ENCODE measurements around the gene PLEKHA8. TPM values are rescaled to one million over a fixed set of nuclear protein-coding genes. Genes with fewer than 3 reads are reported as not detected.
A peak's percentile ranks its signal among the peaks of the same experiment; 100 is the strongest.

Gene PLEKHA8
- total RNA-seq, 1 donor from 2014 or later = 4.3 TPM

DNA sequence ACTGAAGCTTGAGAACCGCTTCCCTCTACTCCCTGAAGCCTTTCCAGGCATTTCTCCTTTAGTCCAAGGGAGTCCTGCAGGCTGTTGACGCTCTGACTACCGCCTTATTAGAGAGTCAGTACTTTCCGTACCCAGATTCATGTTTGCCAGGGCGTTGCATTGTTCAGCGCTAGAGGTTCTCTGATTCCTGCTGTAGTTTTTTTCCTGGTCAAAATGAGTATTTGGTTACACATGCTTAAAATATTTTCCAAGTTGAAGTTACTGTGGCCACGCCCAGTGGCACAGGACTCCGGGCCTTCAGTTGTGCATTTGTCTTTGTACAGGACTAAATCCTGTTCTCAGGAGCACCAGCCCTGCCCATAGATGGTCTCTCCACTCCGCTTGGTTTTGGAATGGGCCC lies 114.5 kb downstream of the PLEKHA8 start:
- DNase-seq (ENCODE audit: low spot score) (no peak), ATAC-seq (no peak)

DNA sequence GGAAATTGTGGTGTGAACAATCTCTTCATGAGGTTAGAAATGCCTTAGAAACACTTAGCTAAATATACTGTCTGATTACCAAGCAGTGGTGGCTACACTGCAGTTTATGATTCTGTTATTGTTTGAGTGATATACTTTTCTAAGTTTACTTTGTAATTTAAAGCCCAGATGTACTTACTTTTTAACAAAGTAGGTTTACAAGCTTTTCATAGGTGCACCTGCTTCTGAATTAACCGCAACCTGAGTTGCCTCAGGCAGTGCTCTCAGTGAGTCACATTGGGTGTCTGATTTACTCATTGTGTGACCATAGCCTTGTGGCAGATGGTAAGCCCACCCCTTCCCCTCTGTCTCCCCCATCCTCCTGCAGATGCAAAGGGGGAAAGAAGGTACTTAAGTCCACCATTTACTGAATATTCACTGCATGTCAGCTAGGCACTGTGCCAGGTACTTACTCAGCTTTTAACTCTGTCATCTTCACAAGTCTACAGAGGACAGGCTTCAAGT lies 115.6 kb downstream of the PLEKHA8 start:
- ATAC-seq (no peak), DNase-seq (ENCODE audit: low spot score) (no peak)

DNA sequence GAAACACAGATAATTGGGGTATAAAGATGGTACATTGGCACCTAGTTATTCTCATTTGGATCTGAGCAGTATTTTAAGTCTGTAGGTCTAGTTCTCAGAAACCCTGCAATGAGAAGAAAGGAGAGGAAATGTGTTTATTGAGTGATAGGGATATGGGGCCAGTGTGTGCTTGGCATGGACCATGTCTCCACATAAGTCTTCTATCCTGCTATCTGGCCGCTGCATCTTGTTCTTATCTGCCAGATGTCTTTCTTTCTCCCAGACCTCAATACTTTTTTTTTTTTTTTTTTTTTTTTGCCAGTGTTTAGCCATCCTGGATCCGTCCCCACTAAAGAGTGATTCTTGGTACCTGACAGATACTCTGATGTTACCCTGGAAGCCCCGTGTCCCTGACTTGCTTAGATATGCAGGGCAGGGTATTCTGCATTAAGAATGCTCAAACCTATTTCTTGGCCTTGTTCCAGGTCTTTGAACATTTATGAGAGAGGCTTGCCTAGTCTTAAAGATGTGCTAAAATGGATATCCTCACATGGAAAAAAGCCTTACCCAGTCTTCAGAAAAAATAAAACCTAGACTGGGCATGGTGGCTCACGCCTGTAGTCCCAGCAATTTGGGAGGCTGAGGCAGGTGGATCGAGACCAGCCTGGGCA lies 116.6 kb downstream of the PLEKHA8 start:
- ATAC-seq (no peak), DNase-seq (ENCODE audit: low spot score) (no peak)

DNA sequence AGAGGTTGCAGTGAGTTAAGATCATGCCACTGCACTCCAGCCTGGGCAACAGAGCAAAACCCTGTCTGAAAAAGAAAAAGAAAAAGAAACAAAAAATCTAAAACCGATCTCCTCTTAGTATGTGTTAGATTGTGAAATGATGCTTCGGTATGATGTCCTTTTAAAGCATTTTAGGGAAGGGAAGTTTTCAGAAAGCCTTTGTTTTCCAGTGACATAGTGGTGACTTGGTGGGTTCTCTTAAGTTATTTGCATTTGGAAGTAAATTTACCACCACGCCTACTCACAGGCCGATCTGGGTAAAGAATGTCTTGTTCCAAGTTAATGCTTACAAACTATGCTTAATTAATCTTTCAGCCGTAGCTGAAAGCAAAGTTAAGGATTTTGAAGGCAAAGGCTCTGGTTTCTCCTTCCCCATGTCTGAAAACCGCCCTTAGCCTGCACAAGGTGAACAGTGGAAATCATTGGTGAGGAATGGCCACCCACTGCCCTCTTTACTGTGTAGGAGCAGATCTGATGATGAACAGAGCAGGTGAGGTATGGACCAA lies 117.3 kb downstream of the PLEKHA8 start:
- no peak for DNase-seq (ENCODE audit: low spot score)
- no peak for ATAC-seq

DNA sequence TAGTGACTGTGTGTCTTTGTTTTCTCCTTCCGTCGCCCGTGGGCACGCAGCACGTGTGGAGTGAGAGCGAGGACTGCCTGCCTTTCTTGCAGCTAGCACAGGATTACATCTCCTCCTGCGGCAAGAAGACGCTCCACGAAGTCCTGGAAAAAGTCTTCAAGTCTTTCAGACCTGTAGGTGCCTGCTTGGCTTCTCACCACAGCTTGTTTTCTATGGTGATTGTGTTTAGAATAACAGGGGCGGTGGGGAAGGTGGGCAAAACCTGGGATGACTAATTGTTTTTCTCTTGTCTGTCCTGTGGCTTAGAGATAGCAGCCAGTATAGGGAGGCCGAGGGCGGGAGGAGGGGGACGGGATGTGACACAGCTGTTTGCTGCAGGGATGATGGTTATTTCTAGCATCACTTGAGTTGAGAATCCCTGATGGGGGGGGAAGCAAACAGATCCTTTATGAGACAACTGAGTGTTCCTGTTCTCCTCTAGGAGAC lies 118.0 kb downstream of the PLEKHA8 start:
- no peak for ATAC-seq
- no peak for DNase-seq (ENCODE audit: low spot score)

DNA sequence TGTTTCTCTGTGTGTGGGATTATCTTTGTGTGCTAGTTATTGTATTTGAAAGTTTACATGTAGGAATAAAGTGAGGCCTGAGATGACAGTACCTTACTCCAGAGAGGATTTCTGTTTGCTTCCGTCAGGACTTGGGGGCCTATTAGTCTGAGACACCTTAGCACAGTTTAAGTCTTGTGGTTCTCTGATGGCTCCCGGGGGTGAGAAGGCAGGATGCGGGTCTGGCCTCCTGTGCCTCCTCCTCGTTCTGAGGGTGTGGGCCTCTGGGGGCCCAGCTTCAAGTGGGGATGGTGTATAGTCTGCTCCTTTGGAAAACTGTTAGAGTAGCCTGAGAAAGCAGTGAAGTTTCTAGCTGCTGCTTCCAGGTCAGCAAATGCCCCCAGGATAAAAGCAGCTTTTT lies 119.0 kb downstream of the PLEKHA8 start:
- ATAC-seq (no peak), DNase-seq (ENCODE audit: low spot score) (no peak)

DNA sequence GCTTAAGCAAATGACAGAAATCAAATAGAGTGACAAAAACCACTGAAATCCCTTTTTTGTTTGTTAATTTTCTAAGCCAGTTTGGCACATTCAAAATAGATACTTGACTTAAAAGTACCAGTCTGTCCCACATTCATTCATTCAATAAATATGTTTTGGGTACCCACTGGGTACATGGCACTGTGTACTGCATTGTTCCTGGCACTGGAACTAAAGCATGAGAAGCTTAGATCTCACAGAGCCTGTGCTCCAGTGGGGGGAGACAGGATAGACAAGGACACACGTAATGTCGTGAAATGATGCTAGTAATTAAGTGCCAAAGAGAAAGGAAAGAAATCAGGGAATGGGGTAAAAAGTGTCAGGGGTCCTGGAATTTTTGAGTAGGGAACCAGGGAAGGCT lies 119.6 kb downstream of the PLEKHA8 start:
- ATAC-seq = no peak
- DNase-seq (ENCODE audit: low spot score) = no peak

DNA sequence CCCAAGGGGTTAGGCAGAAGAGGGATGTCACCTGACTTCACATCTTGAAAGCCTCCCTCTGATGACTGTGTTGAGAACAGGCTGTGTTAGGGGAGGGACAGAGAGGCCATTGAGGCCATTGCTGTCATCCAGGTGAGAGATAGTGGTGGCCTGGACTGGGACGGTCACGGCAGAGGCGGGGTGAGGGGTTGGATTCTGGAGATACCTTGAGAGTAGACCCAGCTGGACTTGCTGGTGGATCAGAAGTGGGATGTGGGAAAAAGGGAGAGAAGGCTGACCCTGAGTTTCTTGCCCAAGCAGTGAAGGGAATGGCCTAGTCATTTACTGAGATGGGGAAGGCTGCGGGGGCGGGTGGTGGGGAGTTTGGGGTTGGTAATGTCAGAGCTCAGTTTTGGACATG lies 120.2 kb downstream of the PLEKHA8 start:
- no peak for ATAC-seq

DNA sequence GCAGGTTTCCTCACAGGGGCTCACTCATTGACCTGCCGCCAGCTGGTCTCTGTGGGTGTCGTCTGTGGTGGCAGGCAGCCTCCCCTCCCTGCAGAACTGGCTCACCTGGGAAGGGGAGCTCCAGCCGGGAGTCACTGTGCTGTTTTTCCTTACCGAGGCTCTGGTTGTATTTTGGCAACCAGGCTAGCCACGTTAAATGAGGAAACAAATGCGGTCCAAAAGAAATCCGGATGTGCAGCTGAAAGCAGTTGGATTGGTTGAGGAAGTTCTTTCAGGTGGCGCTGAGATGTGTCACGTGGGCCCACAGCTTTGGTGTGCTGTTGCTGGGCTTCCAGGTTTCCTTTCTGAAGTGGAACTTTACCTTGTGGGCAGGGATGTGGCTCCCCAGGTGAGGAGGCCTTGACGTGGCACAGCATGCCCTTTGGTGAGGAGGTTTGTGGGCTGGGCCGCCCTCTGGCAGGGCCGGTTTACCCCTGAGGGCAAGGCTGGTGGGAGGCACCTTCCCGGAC lies 120.8 kb downstream of the PLEKHA8 start:
- ATAC-seq (no peak), DNase-seq (ENCODE audit: low spot score) (no peak)

More for the DNA sequence above, 120.2 kb downstream of the PLEKHA8 start:
- DNase-seq (ENCODE audit: low spot score) = no peak

DNA sequence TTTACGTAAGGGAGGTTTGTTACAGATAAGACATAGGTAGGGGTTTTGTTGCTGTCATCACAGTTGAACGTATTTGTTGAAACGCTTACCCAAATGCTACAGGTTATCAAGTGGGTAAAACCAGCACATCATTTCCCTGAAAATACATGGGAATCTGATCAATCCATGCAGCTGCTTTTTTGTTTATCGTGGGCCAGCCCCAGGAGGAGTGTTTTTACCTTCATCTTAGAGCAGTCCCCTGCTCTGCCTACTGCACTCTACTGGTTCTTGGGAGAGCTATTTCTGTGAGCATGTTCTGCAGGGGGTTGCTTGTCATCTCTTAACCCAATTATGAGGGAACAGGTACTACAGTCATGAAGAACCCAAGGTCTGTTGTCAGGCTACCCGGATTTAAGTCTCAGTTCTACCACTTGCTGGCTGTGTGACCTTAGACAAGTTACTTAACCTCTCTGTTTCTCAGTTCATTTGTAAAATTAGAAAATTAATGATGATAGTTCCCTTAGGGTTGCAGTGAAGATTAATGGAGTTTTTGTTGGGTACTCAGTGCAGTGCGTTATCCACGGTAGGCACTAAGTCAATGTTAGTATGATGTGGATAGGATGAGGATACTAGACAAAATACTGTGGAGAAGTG lies 121.5 kb downstream of the PLEKHA8 start:
- no peak for ATAC-seq

DNA sequence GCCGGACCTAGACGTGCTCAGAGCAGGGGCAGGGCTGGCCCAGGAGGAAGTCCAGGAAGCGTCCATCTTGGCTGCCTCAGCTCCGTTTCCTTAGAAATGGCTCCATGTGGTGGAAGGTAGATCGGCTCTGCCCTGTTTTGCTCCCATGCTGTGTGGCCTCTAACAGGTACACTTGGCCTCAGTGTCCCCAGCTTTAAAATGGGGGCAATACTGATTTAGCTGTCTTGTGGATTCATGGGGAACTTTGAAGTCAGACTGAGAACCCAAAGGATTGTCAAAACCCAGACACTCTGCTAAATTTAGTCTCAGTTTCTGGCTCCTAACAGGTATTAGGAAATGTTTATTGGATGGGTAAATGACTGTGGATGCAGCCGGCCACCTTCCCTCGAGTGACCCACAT lies 122.5 kb downstream of the PLEKHA8 start:
- DNase-seq (ENCODE audit: low spot score) (no peak), ATAC-seq (no peak)

More for the DNA sequence above, 121.5 kb downstream of the PLEKHA8 start:
- no peak for DNase-seq (ENCODE audit: low spot score)

DNA sequence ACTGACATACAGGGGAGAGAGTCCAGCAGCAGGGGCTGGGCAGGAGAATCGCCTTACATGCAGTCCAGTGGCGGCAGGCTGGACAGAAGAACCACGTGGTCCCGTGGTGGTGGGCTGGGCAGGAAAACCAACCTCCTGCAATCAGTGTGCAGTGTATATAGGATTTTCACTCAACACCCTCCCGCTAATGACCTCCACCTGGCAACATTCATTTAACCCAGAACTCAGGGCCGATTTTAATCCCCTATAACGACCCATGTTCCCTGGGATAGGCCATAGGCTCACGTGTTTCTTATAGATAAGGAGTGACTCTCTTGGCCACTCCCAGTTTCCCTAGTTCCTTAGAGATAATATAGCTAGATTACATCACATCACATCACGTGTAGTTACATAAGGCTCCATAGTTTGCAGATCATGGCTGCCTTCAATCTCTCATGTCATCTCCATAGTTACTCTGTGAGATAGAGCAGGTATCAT lies 125.9 kb downstream of the PLEKHA8 start:
- no peak for ATAC-seq
- no peak for DNase-seq (ENCODE audit: low spot score)

DNA sequence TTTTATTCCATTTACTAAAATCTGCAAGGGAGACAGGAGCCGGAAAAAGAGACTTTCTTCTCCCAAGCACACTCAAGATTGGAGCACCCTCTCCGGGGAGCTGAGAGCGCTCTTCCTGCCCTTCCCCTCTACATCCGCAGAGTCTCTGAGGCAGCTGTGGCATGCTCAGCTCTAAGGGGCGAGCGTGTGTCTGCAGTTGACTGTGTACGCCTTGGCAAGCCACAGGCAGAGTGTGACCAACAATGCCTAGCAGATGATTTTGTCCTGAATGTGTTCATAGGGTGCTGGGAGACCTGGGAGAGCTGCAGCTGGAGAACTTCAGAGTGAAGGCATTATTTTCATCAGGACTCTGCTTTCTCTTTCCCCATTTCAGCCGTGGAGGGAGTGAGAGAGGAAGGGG lies 127.3 kb downstream of the PLEKHA8 start:
- no peak for ATAC-seq
- no peak for DNase-seq (ENCODE audit: low spot score)

DNA sequence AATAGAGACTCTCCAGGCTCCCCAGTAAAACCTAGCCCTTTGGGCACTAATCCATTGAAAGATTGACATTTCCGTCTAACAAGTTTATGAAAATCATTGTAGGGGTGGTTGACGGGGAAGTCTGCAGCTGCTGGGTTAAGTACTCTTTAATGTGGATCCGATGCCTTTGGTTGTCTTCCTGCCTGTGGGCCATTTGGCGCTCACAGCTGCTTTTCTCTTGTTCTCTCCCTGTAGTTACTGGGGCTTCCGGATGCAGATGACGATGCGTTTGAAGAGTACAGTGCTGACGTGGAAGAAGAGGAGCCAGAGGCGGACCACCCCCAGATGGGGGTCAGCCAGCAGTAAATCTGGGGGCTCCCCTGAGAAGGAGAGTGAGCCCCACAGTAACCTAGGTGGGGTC lies 129.0 kb downstream of the PLEKHA8 start:
- ATAC-seq (no peak), DNase-seq (ENCODE audit: low spot score) (no peak)

DNA sequence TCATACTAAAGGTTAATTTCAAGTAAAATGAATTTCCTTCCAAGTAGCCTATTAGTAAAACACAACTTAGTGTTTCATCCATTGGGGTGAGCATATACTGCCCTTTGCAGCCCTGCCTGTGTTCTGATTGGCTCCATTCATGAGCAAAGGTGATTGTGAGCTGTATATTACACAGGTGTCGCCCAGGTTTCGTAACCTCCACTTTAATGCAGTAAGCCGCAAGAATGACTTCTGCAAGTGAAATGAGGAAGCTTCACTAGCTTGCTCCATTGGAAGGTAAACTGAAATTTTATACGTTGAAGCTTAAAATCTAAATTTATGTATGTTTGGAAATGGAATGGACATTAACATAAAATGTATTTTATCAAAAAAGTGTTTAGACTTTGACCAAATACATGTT lies 131.0 kb downstream of the PLEKHA8 start:
- DNase-seq (ENCODE audit: low spot score) = no peak
- ATAC-seq = no peak

DNA sequence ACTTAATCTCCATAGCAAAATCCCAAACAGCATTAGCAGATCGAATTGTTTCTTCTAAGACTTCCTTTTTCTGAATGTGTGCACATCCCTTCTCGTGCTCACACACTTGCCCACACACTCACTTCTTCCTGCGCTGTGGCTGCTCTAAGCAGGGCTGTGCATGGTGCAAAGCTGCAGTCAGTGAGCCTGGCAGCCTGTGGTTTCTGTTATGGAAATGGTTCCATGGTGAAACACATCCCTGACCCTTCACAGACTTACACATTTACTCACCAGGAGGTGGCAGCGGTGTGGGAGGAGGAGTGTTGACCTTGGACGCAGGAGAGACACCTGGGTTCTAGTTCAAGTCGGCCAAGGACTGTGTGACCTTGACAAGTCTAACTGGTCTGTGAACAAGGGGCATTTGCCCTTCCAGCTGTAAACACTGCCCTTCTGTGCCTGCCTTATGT lies 131.5 kb downstream of the PLEKHA8 start:
- ATAC-seq (peak; percentile 40), DNase-seq (ENCODE audit: low spot score) (no peak)

DNA sequence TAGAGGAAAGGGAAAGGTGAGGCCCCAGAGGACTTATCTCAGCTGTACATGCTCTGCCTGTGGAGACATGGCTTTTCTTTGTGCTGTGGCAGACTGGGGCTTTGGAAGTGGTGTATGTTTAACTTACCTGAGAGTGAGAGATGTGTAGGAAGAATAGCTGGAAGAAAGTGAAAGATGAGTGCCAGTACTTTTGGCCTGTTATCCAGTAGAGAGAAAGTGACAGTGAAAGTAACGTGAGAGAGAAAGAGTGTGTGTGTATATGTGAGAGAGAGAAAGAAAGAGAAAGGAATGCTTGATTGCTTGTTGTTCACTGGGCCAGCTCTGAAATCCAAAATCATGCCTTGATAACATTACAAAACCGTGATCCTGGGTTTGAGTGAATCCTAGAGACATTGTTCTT lies 132.1 kb downstream of the PLEKHA8 start:
- ATAC-seq = no peak
- no peak for DNase-seq (ENCODE audit: low spot score)

DNA sequence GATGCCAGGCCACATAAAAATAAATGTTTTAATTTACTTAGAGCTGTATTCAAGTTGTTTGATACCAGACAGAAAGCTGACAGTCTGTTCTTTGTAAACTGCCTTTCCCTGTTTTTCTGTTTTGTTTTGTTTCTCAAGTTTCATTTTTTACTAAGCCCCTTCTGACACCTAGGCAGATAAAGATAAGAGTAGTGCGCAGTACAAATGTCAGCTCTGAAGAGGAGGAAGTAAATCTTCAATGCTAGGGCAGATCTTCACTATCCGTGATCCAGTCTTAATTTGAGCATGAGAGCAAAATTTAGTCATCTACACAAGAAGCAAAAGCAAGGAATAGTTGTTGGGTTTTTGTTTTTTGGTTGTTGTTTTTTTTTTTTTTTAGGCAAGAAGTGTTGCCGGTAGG lies 133.9 kb downstream of the PLEKHA8 start:
- ATAC-seq (no peak), DNase-seq (ENCODE audit: low spot score) (no peak)

DNA sequence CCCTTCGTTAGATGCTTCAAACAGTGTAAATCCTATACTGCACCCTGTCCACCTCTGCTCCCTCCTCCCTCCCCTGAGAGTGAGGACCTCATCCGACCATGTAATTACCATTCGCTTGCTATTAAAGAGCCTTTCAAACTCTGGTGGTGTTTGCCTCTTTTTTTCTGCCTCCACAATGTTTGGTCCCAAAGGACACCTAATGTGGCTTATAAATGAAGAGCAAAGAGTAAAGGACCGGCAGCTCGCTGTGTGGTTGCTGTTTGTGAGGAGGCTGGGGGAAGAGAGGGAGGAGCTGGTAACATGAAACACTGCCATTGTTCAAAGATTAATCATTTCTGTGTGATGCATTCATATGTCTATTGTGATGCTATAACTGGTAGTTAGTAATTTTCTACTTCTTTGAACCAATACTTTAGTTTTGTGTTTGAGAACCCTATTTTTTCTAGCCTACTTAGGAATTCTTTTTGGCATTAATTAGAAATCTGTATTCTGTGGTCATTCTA lies 134.5 kb downstream of the PLEKHA8 start:
- no peak for DNase-seq (ENCODE audit: low spot score)
- no peak for ATAC-seq

DNA sequence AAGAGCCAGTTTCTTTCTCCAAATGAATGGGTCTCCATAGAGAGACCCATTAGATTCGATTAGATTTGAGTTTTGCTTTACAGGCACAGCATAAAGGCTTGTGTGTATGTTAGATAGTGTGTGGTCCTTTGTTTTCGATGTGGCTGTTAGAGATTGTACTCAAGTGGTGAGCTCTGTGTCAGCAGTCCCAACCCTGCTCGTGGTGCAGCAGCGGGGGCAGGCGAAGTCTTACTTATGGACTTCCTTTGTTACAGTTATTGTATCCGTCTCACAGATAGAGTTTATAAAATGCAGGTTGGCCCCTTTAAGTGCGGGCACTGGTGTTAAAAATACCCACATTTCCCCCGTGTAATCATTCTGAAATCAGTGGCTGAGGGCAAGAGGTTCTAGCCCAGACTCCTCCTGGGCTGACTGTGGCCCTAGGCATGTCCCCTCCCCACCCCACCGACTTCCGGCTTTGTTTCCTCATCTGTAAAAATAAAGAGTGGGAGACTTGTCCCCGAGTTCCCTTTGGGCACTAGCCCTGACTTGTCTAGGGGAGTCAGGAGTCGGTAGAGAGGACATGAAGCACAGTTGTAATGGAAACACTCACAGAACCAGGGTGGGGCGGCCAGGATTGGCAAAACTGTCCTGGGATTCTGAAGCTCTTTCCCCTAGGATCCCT lies 135.2 kb downstream of the PLEKHA8 start:
- no peak for DNase-seq (ENCODE audit: low spot score)
- ATAC-seq = no peak

DNA sequence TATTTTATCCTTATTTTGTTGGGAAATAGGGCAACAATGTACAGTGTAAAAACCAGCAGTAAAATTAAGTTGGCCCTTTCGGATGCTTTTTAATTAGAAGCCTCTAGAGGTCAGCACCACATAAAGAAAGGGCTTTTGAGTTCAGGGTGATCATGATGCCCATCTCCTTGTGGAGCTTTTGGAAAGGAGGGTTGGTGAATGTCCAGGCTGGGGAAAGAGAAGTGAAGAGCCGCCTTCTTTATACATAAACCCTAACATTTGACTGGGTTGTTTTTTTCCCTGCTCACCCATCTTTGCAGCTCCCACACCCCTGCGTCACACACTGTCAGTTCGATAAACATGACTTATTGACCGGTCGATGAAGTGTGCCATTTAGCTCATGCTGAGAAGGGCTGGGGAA lies 136.4 kb downstream of the PLEKHA8 start:
- ATAC-seq (peak; percentile 89), DNase-seq (ENCODE audit: low spot score) (no peak)

Data from left lobe of liver (tissue), 2 donors.